Loucy (cell line): ENCODE results near the gene EZH2.

Experiments
- H2AFZ ChIP-seq: fragments of 200-600 bp; sonication (generic); 2 replicates; pipeline ENCODE4 v1.6.0; 2016; ENCODE audit warnings: antibody characterized with exemption, mild to moderate bottlenecking, low read length, moderate library complexity
- H3F3A ChIP-seq: fragments of 200-600 bp; 2 replicates; pipeline ENCODE4 v1.6.0; 2016; ENCODE audit warnings: antibody characterized with exemption, low read depth, mild to moderate bottlenecking
- H3K27me3 ChIP-seq: fragments of 200-600 bp; sonication (generic); 2 replicates; pipeline ENCODE4 v1.6.1; 2014; ENCODE audit warnings: low read length, mild to moderate bottlenecking; ENCODE audit not compliant: insufficient read depth, poor library complexity, severe bottlenecking
- H3K36me3 ChIP-seq: fragments of 200-600 bp; sonication (generic); 2 replicates; pipeline ENCODE4 v1.6.1; 2016; ENCODE audit warnings: low read length; ENCODE audit not compliant: insufficient read depth
- H3K4me1 ChIP-seq: fragments of 200-600 bp; sonication (generic); 2 replicates; pipeline ENCODE4 v1.5.1; 2014; ENCODE audit warnings: low read length, mild to moderate bottlenecking; ENCODE audit not compliant: insufficient read depth, poor library complexity, severe bottlenecking
- H3K4me2 ChIP-seq: fragments of 200-600 bp; sonication (generic); 2 replicates; pipeline ENCODE4 v1.6.0; 2014; ENCODE audit warnings: antibody characterized with exemption, low read length, low read depth, mild to moderate bottlenecking; ENCODE audit not compliant: poor library complexity, severe bottlenecking
- H3K4me3 ChIP-seq: fragments of 200-600 bp; sonication (generic); 2 replicates; pipeline ENCODE4 v1.5.1; 2014; ENCODE audit warnings: low read length, mild to moderate bottlenecking, mixed read lengths; ENCODE audit not compliant: poor library complexity, severe bottlenecking
- H3K79me2 ChIP-seq: fragments of 200-600 bp; sonication (generic); 2 replicates; pipeline ENCODE4 v1.6.1; 2014; ENCODE audit warnings: low read length; ENCODE audit not compliant: insufficient read depth
- H3K9ac ChIP-seq: fragments of 200-600 bp; sonication (generic); 2 replicates; pipeline ENCODE4 v1.6.0; 2014; ENCODE audit warnings: mild to moderate bottlenecking, low read depth, low read length, moderate library complexity; ENCODE audit not compliant: poor library complexity, severe bottlenecking
- H3K9me2 ChIP-seq: fragments of 200-600 bp; sonication (generic); replicated peaks from 2 replicates; pipeline ENCODE4 v1.6.1; 2016; ENCODE audit warnings: low read depth, low read length, mixed read lengths
- H3K9me3 ChIP-seq: fragments of 200-600 bp; sonication (generic); 2 replicates; pipeline ENCODE4 v1.6.1; 2014; ENCODE audit warnings: mild to moderate bottlenecking, antibody characterized with exemption, low read length, low read depth; ENCODE audit not compliant: insufficient read depth
- H4K20me1 ChIP-seq: fragments of 200-600 bp; sonication (generic); 2 replicates; pipeline ENCODE4 v1.6.0; 2014; ENCODE audit warnings: antibody characterized with exemption, low read length, mild to moderate bottlenecking; ENCODE audit not compliant: insufficient read depth, poor library complexity, severe bottlenecking
- CTCF ChIP-seq: fragments of 200-600 bp; sonication (generic); conservative IDR thresholded peaks from 2 replicates; pipeline ENCODE4 v1.5.1; 2014; ENCODE audit warnings: mild to moderate bottlenecking, antibody characterized with exemption, low read length
- EZH2phosphoT487 ChIP-seq: fragments of 200-600 bp; IDR thresholded peaks from 2 replicates; pipeline ENCODE4 v1.6.1; 2018; ENCODE audit warnings: antibody characterized with exemption, mild to moderate bottlenecking, moderate library complexity, borderline replicate concordance

EZH2 gene

GRCh38 chr7:148871551-148871950, 12.5 kb downstream of the EZH2 start:
- H3K4me2 ChIP-seq: no peak overlapping the region
- H3K4me1 ChIP-seq: no peaks in the 10 kb centered on the region

GRCh38 chr7:148871030-148871429, 13.1 kb downstream of the EZH2 start:
- no peak overlapping the region for H3K4me2 ChIP-seq
- no peak for TF ChIP-seq CTCF
- TF ChIP-seq EZH2phosphoT487: no peak
- H3K27me3 ChIP-seq: no peaks in the 10 kb centered on the region
- no peak overlapping the region for H3K4me3 ChIP-seq
- H2AFZ ChIP-seq: no peak overlapping the region
- no peaks in the 10 kb centered on the region for H4K20me1 ChIP-seq
- H3K36me3 ChIP-seq: no peaks in the 10 kb centered on the region
- H3K9ac ChIP-seq: no peak overlapping the region
- no peaks in the 10 kb centered on the region for H3K79me2 ChIP-seq
- H3K9me2 ChIP-seq: no peaks in the 10 kb centered on the region
- no peaks in the 10 kb centered on the region for H3K9me3 ChIP-seq
- no peaks in the 10 kb centered on the region for H3F3A ChIP-seq
- no peaks in the 10 kb centered on the region for H3K4me1 ChIP-seq

More at GRCh38 chr7:148871551-148871950, 12.5 kb downstream of the EZH2 start:
- H3K36me3 ChIP-seq: no peaks in the 10 kb centered on the region
- H3K9ac ChIP-seq: no peak overlapping the region
- H3K9me2 ChIP-seq: no peaks in the 10 kb centered on the region
- no peaks in the 10 kb centered on the region for H3K27me3 ChIP-seq
- no peak overlapping the region for H3K4me3 ChIP-seq
- H4K20me1 ChIP-seq: no peaks in the 10 kb centered on the region
- H3F3A ChIP-seq: no peaks in the 10 kb centered on the region
- no peaks in the 10 kb centered on the region for H3K9me3 ChIP-seq
- no peaks in the 10 kb centered on the region for H3K79me2 ChIP-seq
- TF ChIP-seq CTCF (no peak), EZH2phosphoT487 (no peak)
- H2AFZ ChIP-seq: no peak overlapping the region

- H3K9me2 ChIP-seq: no peaks in the 10 kb centered on the region
- no peak overlapping the region for H3K4me2 ChIP-seq
- H3K36me3 ChIP-seq: no peaks in the 10 kb centered on the region
- H3K9ac ChIP-seq: no peak overlapping the region
- no peaks in the 10 kb centered on the region for H3K4me1 ChIP-seq
- H3F3A ChIP-seq: no peaks in the 10 kb centered on the region
- TF ChIP-seq EZH2phosphoT487 (no peak), CTCF (no peak)
- no peak overlapping the region for H2AFZ ChIP-seq
- H4K20me1 ChIP-seq: no peaks in the 10 kb centered on the region
- no peaks in the 10 kb centered on the region for H3K9me3 ChIP-seq
- H3K79me2 ChIP-seq: no peaks in the 10 kb centered on the region
- no peak overlapping the region for H3K4me3 ChIP-seq
- H3K27me3 ChIP-seq: no peaks in the 10 kb centered on the region
Measured at GRCh38 chr7:148868378-148868674, 15.8 kb downstream of the EZH2 start.
